Measurements from ENCODE around the gene GGCX. TPM values are rescaled to one million over a fixed set of nuclear protein-coding genes. Genes with fewer than 3 reads are reported as not detected.
"Not testable (repeated sequence)": the region's sequence is repeated elsewhere in the genome, so short reads cannot be mapped to it uniquely, and the experiment has no call there.

The GGCX gene
- total RNA-seq, 1 donor from 2014 or later = 58.2 TPM

GRCh38 chr2:85604568-85605339 is 43.5 kb upstream of the GGCX start:
- peak overlapping the region; percentile 20 for H3K4me3 Mint-ChIP-seq
- peak overlapping the region; percentile 93 for H3K27ac Mint-ChIP-seq
- DNase-seq (ENCODE audit: low spot score in 2 of 2, unreplicated experiment in 2 of 2) = no peak
- peaks cover 9% of the 10 kb centered on the region for H3K36me3 Mint-ChIP-seq
- no peaks in the 10 kb centered on the region for H3K9me3 Mint-ChIP-seq
- peaks cover 44% of the 10 kb centered on the region for H3K4me1 Mint-ChIP-seq
- no peak for TF ChIP-seq CTCF (IDR thresholded peaks at IDR 0.05; ENCODE audit: unreplicated experiment)
- no peaks in the 10 kb centered on the region for H3K27me3 Mint-ChIP-seq (ENCODE audit: low read depth)

GRCh38 chr2:85604133-85604444 is 42.8 kb upstream of the GGCX start:
- not testable (repeated sequence) for H3K27me3 Mint-ChIP-seq (ENCODE audit: low read depth); DNase-seq (ENCODE audit: low spot score in 2 of 2, unreplicated experiment in 2 of 2); H3K36me3 Mint-ChIP-seq; H3K9me3 Mint-ChIP-seq
- Mint-ChIP-seq H3K4me3 (peak overlapping the region; percentile 81), H3K4me1 (peaks cover 44% of the 10 kb centered on the region), H3K27ac (peak overlapping the region; percentile 87)

- Mint-ChIP-seq H3K4me1 (peaks cover 37% of the 10 kb centered on the region), H3K27ac (peak within 1 kb of the TSS; percentile 93), H3K9me3 (no peaks in the 10 kb centered on the region), H3K36me3 (peaks cover 1% of the 10 kb centered on the region), H3K4me3 (peak within 1 kb of the TSS; percentile 81), H3K27me3 (ENCODE audit: low read depth) (no peaks in the 10 kb centered on the region)
- peak; percentile 63 to 83 for DNase-seq (ENCODE audit: low spot score in 2 of 2, unreplicated experiment in 2 of 2)
- TF ChIP-seq CTCF (IDR thresholded peaks at IDR 0.05; ENCODE audit: unreplicated experiment) = no peak
Measured at GRCh38 chr2:85602476-85603234, 41.4 kb upstream of the GGCX start, which contains the start of gene TMEM150A. TMEM150A (minus strand) TSS chr2:85602698; CDS start chr2:85601948, 750 bp downstream.

GRCh38 chr2:85601771-85602475 is 40.6 kb upstream of the GGCX start:
- Mint-ChIP-seq H3K4me3 (peak overlapping the region; percentile 79), H3K36me3 (no peaks in the 10 kb centered on the region), H3K4me1 (peaks cover 33% of the 10 kb centered on the region), H3K27ac (peak overlapping the region; percentile 83), H3K9me3 (no peaks in the 10 kb centered on the region), H3K27me3 (ENCODE audit: low read depth) (no peaks in the 10 kb centered on the region)
- DNase-seq (ENCODE audit: low spot score in 2 of 2, unreplicated experiment in 2 of 2) = no peak
- TF ChIP-seq CTCF (IDR thresholded peaks at IDR 0.05; ENCODE audit: unreplicated experiment) = no peak

GRCh38 chr2:85600951-85601770 is 39.9 kb upstream of the GGCX start:
- peak overlapping the region; percentile 79 for H3K4me3 Mint-ChIP-seq
- no peaks in the 10 kb centered on the region for H3K9me3 Mint-ChIP-seq
- no peak for TF ChIP-seq CTCF (IDR thresholded peaks at IDR 0.05; ENCODE audit: unreplicated experiment)
- H3K36me3 Mint-ChIP-seq = no peaks in the 10 kb centered on the region
- peaks cover 36% of the 10 kb centered on the region for H3K4me1 Mint-ChIP-seq
- H3K27ac Mint-ChIP-seq = peak overlapping the region; percentile 83
- no peaks in the 10 kb centered on the region for H3K27me3 Mint-ChIP-seq (ENCODE audit: low read depth)
- no peak for DNase-seq (ENCODE audit: low spot score in 2 of 2, unreplicated experiment in 2 of 2)

Data from mesothelial cell of epicardium (in vitro differentiated cells).